K562 (cell line): ENCODE measurements around the gene ZDHHC17. TPM values are rescaled to one million over a fixed set of nuclear protein-coding genes. Genes with fewer than 3 reads are reported as not detected.

Experiments
- ATF7 ChIP-seq: fragments of 450-650 bp; IDR thresholded peaks from 2 replicates; pipeline ENCODE4 v1.7.1; 2014; ENCODE audit warnings: mild to moderate bottlenecking, moderate library complexity
- CREB1 ChIP-seq, 2 experiments: sonication (generic) in 1 of 2; formaldehyde crosslinking in 1 of 2; IDR thresholded peaks; 2 replicates each; pipeline versions ENCODE4 v1.6.1 to v1.8.0; 2012 to 2022; ENCODE audit warnings: inconsistent platforms in 1 of 2, mild to moderate bottlenecking in 1 of 2, missing genetic modification reagents in 1 of 2, moderate library complexity in 1 of 2
- CXXC5 ChIP-seq: fragments of 250-450 bp; sonication (Bioruptor Pico); IDR thresholded peaks from 2 replicates; pipeline ENCODE4 v1.8.0; 2022; ENCODE audit warnings: inconsistent platforms, mild to moderate bottlenecking, moderate library complexity
- DPF2 ChIP-seq: fragments of 450-650 bp; IDR thresholded peaks from 2 replicates; pipeline ENCODE4 v1.6.1; 2016
- ESRRA ChIP-seq: fragments of 450-650 bp; IDR thresholded peaks from 2 replicates; pipeline ENCODE4 v1.6.1; 2014; ENCODE audit warnings: low read depth, mild to moderate bottlenecking, moderate library complexity, borderline replicate concordance
- MAFK ChIP-seq: IDR thresholded peaks from 2 replicates; pipeline ENCODE4 v1.6.1; 2011; ENCODE audit warnings: low read length, improper control_type of control experiment
- POLR2AphosphoS5 ChIP-seq: IDR thresholded peaks from 2 replicates; pipeline ENCODE4 v1.6.1; 2011; ENCODE audit warnings: mild to moderate bottlenecking, low read depth, low read length, moderate library complexity; ENCODE audit not compliant: control insufficient read depth, insufficient read depth
- SAFB2 ChIP-seq: fragments of 200-400 bp; formaldehyde crosslinking; IDR thresholded peaks from 2 replicates; pipeline ENCODE4 v1.6.1; 2018; ENCODE audit warnings: borderline replicate concordance, low read length, low read depth, moderate library complexity; ENCODE audit not compliant: severe bottlenecking
- SMAD3 ChIP-seq: fragments of 450-650 bp; formaldehyde crosslinking; conservative IDR thresholded peaks from 2 replicates; pipeline ENCODE4 v1.4.0; 2020; ENCODE audit warnings: mild to moderate bottlenecking
- SMARCA4 ChIP-seq: fragments of 450-650 bp; IDR thresholded peaks from 2 replicates; pipeline ENCODE4 v1.6.1; 2016
- SMARCE1 ChIP-seq: fragments of 450-650 bp; IDR thresholded peaks from 2 replicates; pipeline ENCODE4 v1.7.1; 2016; ENCODE audit warnings: mild to moderate bottlenecking
- TRIM24 ChIP-seq, 2 experiments: fragments of 450-650 bp; IDR thresholded peaks; 2 replicates each; pipeline ENCODE4 v1.6.1; 2016
- ZNF75A ChIP-seq: fragments of 450-650 bp; formaldehyde crosslinking; IDR thresholded peaks from 2 replicates; pipeline ENCODE4 v1.4.0; 2020; ENCODE audit warnings: mild to moderate bottlenecking
- ZSCAN32 ChIP-seq: fragments of 450-650 bp; formaldehyde crosslinking; IDR thresholded peaks from 2 replicates; pipeline ENCODE4 v1.4.0; 2020; ENCODE audit warnings: mild to moderate bottlenecking, moderate library complexity
- polyA plus RNA-seq, 8 experiments: library from polyadenylated mRNA; depleted of rRNA in 4 of 8; stranded (reverse) in 5 of 8; unstranded in 3 of 8; fragments of >200 nt; fragmentation: Nextera tagmentation in 2 of 8; fragmentation: Illumina TruSeq in 1 of 8; extraction: Ambion mirVana in 2 of 8; extraction: Trizol in 1 of 8; gene quantifications; 2 replicates each; pipeline versions ENCODE4 v1.2.1 to v1.2.3, GENCODE V29; 2011 to 2014; ENCODE audit warnings: inconsistent platforms in 1 of 8, missing spikeins in 1 of 8
- total RNA-seq, 7 experiments: library from RNA; depleted of rRNA in 6 of 7; stranded (reverse); fragments of >200 nt in 6 of 7; fragmentation: Illumina TruSeq in 2 of 7; extraction: Trizol in 2 of 7; gene quantifications; 2 replicates each; pipeline versions ENCODE4 v1.2.1 to v1.2.3, GENCODE V29; 2011 to 2021; ENCODE audit warnings: low replicate concordance in 1 of 7
- TF ChIP-seq, protein P1 (sequence below), 2 experiments: fragments of 200-800 bp in 1 of 2; sonication (Bioruptor generic) in 1 of 2; sonication (generic) in 1 of 2; formaldehyde crosslinking in 1 of 2; IDR thresholded peaks in 1 of 2; conservative IDR thresholded peaks in 1 of 2; 2 replicates each; pipeline versions ENCODE4 v1.5.0 to v1.6.1; 2016 to 2020; ENCODE audit warnings: missing compliant biosample characterization in 1 of 2, missing genetic modification characterization in 1 of 2, missing genetic modification reagents in 1 of 2
- TF ChIP-seq, protein P2 (sequence below): fragments of 250-450 bp; sonication (Bioruptor Pico); IDR thresholded peaks from 2 replicates; pipeline ENCODE4 v1.8.0; 2022; ENCODE audit warnings: moderate library complexity, mild to moderate bottlenecking, inconsistent platforms
- TF ChIP-seq, protein P3 (sequence below): fragments of 250-450 bp; sonication (Bioruptor Pico); IDR thresholded peaks from 2 replicates; pipeline ENCODE4 v1.8.0; 2022; ENCODE audit warnings: inconsistent platforms, mild to moderate bottlenecking, moderate library complexity, borderline replicate concordance
- TF ChIP-seq, protein P4 (sequence below), 2 experiments: fragments of 450-650 bp; IDR thresholded peaks; 2 replicates each; pipeline ENCODE4 v1.6.1; 2018; ENCODE audit warnings: mild to moderate bottlenecking in 2 of 2, low read depth in 1 of 2; ENCODE audit not compliant: partially characterized antibody in 2 of 2
- TF ChIP-seq, protein P5 (sequence below): fragments of 250-450 bp; sonication (Bioruptor Pico); IDR thresholded peaks from 2 replicates; pipeline ENCODE4 v1.9.0; 2021; ENCODE audit warnings: mild to moderate bottlenecking, inconsistent platforms

The ZDHHC17 gene
- total and polyA plus RNA-seq, 9 of the 15 experiments (the other 6 are each of a cell fraction or from before 2014, with no cell fraction given), result 6.7 to 66.0 (median 27.5) TPM

DNA sequence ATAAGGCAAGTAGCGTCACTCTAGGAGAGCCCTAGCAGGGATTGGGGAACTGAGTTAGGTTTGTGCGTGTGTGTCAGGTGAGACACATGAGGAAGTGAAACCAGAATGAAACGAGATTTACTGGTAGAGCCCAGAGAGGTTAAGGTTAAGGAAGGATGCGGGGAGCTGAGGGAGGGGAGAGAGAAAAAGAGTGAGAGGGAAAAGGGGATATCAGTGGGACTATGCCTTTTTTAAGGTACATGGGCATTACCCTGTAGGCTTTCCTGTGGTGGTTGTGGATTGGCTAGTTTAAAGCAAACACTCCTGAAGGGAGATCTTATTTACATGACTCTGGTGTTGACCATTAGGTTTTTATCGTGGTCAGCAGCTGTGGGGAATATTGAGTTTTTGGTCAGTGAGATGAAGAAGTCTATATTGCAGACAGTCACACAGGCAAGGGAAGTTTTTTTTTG lies 13.9 kb downstream of the ZDHHC17 start (continued):
- TF ChIP-seq, protein P1, sequence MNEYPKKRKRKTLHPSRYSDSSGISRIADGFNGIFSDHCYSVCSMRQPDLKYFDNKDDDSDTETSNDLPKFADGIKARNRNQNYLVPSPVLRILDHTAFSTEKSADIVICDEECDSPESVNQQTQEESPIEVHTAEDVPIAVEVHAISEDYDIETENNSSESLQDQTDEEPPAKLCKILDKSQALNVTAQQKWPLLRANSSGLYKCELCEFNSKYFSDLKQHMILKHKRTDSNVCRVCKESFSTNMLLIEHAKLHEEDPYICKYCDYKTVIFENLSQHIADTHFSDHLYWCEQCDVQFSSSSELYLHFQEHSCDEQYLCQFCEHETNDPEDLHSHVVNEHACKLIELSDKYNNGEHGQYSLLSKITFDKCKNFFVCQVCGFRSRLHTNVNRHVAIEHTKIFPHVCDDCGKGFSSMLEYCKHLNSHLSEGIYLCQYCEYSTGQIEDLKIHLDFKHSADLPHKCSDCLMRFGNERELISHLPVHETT (CRISPR knock-in tag; conservative IDR thresholded peaks at IDR 0.05 in 1 of 2, IDR thresholded peaks at IDR 0.05 in 1 of 2), result no peak
- TF ChIP-seq SMARCE1 (peak; percentile 57), CXXC5 (CRISPR knock-in tag) (no peak), ZSCAN32 (no peak), ATF7 (0 out of 2 replicates have a peak, but pooled peaks have one; percentile 19), SMAD3 (CRISPR knock-in tag) (no peak), ESRRA (no peak), SMARCA4 (peak; percentile 66; the same call in 1 of the 2 replicates), MAFK (no peak), ZNF75A (no peak), CREB1 (IDR thresholded peaks at IDR 0.05) (0 out of 2 replicates have a peak, but pooled peaks have one; percentile 20), CREB1 (CRISPR knock-in tag; IDR thresholded peaks at IDR 0.05) (no peak), DPF2 (peak; percentile 75; the same call in 1 of the 2 replicates), SAFB2 (no peak), TRIM24 (IDR thresholded peaks at IDR 0.05) (peak in 1 of 2 experiments; percentile 50; a peak in 1 of 4 replicates), POLR2AphosphoS5 (0 out of 2 replicates have a peak, but pooled peaks have one; percentile 19)
- TF ChIP-seq, protein P2, sequence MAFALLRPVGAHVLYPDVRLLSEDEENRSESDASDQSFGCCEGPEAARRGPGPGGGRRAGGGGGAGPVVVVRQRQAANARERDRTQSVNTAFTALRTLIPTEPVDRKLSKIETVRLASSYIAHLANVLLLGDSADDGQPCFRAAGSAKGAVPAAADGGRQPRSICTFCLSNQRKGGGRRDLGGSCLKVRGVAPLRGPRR, result no peak
- TF ChIP-seq, protein P3, sequence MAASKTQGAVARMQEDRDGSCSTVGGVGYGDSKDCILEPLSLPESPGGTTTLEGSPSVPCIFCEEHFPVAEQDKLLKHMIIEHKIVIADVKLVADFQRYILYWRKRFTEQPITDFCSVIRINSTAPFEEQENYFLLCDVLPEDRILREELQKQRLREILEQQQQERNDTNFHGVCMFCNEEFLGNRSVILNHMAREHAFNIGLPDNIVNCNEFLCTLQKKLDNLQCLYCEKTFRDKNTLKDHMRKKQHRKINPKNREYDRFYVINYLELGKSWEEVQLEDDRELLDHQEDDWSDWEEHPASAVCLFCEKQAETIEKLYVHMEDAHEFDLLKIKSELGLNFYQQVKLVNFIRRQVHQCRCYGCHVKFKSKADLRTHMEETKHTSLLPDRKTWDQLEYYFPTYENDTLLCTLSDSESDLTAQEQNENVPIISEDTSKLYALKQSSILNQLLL (CRISPR knock-in tag), result no peak
- TF ChIP-seq, protein P4, sequence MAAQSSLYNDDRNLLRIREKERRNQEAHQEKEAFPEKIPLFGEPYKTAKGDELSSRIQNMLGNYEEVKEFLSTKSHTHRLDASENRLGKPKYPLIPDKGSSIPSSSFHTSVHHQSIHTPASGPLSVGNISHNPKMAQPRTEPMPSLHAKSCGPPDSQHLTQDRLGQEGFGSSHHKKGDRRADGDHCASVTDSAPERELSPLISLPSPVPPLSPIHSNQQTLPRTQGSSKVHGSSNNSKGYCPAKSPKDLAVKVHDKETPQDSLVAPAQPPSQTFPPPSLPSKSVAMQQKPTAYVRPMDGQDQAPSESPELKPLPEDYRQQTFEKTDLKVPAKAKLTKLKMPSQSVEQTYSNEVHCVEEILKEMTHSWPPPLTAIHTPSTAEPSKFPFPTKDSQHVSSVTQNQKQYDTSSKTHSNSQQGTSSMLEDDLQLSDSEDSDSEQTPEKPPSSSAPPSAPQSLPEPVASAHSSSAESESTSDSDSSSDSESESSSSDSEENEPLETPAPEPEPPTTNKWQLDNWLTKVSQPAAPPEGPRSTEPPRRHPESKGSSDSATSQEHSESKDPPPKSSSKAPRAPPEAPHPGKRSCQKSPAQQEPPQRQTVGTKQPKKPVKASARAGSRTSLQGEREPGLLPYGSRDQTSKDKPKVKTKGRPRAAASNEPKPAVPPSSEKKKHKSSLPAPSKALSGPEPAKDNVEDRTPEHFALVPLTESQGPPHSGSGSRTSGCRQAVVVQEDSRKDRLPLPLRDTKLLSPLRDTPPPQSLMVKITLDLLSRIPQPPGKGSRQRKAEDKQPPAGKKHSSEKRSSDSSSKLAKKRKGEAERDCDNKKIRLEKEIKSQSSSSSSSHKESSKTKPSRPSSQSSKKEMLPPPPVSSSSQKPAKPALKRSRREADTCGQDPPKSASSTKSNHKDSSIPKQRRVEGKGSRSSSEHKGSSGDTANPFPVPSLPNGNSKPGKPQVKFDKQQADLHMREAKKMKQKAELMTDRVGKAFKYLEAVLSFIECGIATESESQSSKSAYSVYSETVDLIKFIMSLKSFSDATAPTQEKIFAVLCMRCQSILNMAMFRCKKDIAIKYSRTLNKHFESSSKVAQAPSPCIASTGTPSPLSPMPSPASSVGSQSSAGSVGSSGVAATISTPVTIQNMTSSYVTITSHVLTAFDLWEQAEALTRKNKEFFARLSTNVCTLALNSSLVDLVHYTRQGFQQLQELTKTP (IDR thresholded peaks at IDR 0.05; ENCODE audit: low read depth in 1 of 2, partially characterized antibody in 2 of 2), result peak in 1 of 2 experiments; percentile 25
- TF ChIP-seq, protein P5, sequence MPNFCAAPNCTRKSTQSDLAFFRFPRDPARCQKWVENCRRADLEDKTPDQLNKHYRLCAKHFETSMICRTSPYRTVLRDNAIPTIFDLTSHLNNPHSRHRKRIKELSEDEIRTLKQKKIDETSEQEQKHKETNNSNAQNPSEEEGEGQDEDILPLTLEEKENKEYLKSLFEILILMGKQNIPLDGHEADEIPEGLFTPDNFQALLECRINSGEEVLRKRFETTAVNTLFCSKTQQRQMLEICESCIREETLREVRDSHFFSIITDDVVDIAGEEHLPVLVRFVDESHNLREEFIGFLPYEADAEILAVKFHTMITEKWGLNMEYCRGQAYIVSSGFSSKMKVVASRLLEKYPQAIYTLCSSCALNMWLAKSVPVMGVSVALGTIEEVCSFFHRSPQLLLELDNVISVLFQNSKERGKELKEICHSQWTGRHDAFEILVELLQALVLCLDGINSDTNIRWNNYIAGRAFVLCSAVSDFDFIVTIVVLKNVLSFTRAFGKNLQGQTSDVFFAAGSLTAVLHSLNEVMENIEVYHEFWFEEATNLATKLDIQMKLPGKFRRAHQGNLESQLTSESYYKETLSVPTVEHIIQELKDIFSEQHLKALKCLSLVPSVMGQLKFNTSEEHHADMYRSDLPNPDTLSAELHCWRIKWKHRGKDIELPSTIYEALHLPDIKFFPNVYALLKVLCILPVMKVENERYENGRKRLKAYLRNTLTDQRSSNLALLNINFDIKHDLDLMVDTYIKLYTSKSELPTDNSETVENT, result no peak
